HG03045 (cell line): ENCODE measurements around the gene CALML6.

ENCODE experiments used
- ATAC-seq: cut with Tn5 transposase; IDR thresholded peaks from one replicate; pipeline ENCODE4 v1.9.1; 2021; ENCODE audit warnings: mild to moderate bottlenecking, moderate library complexity; ENCODE audit not compliant: unreplicated experiment

The CALML6 gene

DNA sequence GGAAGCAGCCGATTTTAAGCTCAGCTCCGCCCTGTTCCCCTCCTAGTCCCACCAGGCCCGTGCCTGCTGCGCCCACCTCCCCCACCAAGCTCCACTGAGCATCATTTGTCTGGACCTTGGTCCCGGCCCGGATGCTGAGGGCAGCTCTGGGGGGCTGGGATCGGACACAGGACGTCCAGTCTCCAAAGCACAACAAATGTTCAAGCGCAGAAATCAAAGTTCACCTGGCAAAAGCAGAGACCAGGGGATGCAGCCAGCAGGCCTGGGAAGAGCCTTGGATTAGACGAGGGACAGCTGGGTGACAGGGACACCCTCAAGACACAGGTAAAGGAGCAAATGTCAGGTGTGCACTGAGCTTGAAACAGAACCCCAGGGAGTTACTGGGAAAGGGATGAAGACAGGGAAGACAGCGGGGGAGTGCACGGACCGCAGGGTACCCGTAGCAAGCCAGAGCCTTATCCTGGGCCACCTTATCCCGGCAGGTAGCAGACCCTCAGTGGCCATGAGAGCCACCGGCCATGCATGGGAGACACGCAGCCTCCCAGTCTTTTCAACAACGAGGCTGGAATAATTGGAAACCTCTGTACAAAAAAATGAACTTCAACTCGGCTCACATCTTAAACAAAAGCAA, 26.3 kb downstream of the CALML6 start:
- ATAC-seq = no peak

DNA sequence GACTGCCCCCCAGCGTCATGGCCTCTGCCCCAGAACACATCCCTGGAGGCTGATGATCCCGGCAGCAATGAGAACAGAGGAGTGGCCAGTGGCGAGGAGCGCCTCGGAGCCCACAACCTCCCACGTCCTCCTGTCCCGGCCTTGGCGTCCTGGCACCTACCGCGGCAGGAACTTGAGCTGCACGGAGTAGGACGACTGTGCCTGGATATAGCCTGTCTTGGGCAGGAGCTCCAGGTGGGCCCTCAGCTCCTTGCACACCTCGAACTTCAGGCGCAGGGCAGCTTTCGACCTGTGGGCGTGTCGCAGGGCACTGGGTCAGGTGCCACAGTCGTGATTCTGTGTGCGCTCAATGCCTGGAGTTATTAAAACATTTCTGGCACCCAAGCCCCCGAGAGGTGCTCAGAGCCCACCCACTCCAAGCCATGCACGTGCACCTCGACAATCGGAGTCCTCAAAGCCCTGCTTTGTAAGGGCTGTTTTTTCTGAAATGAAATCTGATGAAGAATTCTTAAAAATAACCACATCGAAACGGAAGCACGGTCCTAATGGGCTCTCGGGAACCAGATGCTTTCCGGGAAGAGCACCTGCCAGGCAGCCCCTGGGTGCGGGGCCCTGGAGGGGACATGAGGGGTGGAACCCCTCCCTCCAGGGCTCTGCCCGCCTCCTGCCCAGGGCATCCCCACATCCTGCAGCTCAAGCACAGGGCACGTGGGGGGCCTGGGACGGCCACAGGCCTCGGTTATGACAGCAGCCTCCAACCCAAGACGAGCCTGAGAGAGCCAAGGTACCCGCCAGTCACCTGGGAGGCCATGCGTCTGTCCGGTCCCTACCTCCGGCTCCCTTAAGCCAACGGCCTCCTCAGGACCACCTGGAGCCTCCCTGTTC, 27.1 kb downstream of the CALML6 start:
- no peak for ATAC-seq

DNA sequence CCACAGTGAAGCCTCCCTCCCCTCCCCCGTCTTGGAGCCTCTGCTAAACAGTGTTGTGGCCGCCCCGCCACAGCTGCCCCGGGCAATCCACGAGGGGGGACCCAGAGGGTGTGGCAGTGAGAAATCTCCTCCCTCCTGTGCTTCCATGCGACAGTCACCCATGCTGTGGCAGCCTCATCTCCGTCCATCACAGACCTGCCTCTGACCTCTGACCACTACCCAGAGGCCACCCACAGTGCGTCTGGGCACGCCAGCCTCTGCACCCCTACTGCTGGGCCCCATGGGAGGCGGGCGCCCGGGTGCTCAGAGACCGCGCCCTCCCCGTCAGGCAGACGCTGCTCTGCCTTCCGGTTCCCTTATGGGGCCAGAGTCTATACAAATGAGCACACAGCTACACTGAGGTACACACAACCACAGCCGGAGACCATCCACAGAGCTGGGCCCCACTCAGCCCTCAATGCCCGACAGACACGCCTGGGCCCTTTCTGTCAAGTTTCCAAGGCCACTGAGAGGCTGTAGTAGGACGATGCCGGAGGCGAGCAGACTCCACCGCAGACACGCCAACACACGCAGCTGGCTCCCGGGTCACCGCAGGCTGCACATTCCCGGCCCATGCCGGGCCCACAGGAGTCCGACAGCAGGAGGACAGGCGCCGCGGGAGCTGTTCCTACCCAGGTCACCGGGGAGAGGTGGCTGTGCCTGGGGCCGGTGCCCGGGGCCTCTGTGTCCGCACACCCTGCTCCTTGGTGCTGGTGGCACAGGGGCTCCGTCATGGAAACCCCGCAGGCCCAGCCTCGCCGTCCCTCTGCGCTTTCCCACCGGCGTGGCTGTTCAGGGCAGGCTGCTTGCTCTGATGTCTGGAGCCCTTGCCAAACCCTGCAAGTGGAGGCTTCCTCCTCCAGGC, 27.9 kb downstream of the CALML6 start:
- no peak for ATAC-seq

DNA sequence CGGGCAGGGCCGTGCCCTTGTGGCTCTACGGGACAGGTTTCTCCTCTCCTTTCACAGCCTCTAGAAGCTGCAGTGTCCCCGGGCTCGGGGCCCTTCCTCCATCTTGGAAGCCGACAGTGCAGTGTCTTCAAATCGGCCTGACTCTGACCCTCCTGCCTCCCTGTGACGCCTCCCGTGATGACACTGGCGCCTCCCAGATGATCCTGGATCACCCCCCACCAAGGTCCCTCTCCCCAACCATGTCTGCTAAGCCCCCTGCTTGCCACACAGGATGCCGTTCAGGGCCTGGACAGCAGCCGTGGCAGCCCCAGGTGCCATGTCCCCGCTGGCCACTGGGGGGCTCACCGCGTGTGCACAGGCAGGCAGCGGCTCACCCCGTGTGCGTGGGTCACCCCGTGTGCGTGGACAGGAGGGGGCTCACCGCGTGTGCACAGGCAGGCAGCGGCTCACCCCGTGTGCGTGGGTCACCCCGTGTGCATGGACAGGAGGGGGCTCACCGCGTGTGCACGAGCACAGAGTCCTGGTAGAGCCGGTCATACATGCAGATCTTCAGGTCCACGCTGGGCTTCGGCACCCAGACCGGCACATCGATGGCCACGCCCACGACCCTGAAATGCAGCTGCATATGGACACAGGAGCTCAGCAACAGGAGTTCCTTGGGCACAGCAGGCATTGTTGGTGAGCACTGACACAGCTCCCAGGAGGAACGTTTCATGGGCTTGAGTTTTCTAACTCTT, 28.9 kb downstream of the CALML6 start:
- ATAC-seq = no peak

DNA sequence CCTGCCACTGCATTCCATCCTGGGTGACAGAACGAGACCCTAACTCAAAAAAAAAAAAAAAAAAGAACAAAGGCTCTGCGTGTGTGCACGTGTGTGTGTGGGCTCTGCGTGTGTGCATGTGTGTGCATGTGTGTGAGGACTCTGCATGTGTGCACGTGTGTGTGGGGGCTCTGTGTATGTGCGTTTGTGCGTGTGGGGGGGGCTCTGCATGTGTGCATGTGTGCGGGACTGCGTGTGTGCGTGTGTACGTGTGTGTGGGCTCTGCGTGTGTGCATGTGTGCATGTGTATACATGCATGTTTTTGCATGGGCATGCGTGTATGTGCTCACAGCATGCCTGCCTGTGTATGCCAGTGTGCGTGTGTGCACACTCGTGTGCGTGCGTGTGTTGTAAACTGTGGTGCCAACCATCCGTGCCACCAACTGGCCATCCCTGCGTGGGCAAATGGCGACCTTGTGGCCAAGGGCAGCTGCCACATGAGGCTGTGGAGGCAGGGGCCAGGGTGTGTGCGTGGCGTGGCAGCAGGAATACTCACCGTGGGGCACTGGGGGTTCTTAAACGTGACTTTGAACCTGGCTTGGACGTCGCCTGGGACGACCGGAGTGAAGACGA, 30.8 kb downstream of the CALML6 start:
- no peak for ATAC-seq

DNA sequence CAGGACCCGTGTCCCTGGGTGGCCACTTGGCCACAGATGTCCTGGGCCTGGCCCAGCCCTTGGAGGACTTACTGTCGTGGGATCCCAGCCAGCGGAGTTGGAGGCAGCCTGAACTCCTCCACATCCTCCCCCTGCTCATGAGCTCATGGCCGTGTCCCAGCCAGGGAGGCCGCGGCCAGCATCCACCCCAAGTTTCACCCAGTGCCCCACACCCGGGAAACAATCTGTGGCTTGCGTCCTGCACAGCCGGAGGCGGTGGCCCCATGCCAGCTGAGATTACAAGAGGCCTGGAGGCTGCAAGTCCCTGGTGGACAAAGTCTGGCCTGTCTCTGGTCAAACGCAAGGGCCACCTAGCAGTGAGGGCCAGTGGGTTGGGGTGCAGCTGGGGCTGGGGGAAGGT, 31.5 kb downstream of the CALML6 start:
- no peak for ATAC-seq

DNA sequence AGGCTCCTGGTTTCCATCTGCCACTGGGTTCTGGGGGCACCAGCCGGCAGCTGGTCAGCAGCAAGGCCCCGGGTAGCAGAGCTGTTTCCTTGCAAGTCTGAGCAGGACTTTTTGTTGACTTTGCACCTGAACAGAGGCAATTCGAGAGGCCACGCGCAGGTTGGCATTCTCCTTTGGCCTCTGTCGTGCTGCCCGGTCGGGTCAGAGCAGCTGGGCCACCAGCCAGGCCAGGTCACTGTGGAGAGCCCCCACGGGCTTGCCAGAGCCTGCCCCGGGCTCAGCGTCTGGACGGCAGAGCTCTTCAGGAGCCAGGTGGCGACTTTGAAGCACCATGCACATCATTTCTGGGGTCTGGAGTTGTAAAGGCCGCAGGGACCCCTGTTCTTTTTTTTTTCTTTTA, 32.4 kb downstream of the CALML6 start:
- no peak for ATAC-seq

DNA sequence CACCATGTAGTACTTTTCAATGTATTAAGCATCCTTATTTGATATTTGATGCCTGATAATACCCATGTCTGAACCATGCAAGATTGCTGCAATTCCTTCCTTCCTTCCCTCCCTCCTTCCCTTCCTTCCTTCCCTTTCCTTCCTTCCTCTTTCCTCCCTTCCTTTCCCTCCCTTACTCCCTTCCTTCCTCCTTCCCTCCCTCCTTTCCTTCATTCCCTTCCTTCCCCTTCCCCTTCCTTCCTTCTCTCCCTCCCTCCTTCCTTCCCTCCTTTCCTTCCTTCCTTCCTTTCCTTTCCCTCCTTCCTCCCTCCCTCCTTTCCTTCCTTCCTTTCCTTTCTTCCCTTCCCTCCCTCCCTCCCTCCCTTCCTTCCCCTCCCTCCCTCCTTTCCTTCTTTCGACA, 33.7 kb downstream of the CALML6 start:
- no peak for ATAC-seq

DNA sequence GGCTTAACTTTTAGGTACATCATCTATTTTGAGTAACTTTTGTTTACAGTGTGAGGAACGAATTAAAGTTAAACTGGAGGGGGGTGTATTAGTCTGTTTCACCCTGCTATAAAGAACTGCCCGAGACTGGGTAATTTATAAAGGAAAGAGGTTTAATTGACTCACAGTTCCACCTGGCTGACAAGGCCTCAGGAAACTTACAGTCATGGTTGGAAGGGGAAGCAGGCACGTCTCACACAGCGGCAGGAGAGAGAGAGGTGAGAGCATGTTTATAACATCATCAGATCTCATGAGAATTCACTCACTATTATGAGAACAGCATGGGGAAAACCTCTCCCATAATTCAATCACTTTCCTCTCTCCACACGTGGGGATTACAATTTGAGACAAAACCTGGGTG, 35.9 kb downstream of the CALML6 start:
- no peak for ATAC-seq

DNA sequence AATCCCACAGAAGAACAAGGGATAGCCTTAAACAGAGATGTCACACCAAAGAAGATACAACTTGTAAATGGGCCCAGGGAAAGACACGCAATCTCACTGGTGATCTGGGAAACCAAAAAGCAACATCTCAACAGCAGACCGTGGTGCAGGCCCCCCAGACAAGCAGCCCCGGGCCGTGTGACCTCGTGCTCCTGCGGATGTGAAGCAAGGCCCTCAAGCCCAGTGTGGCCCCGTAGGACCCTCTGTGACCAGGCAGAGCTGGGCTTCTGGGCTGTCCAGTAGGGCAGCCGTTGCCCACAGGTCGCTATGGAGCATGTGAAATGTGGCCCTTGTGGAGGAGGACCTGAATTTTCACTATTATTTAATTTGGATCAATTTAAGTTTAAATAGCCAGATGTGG, 39.0 kb downstream of the CALML6 start:
- ATAC-seq = no peak

DNA sequence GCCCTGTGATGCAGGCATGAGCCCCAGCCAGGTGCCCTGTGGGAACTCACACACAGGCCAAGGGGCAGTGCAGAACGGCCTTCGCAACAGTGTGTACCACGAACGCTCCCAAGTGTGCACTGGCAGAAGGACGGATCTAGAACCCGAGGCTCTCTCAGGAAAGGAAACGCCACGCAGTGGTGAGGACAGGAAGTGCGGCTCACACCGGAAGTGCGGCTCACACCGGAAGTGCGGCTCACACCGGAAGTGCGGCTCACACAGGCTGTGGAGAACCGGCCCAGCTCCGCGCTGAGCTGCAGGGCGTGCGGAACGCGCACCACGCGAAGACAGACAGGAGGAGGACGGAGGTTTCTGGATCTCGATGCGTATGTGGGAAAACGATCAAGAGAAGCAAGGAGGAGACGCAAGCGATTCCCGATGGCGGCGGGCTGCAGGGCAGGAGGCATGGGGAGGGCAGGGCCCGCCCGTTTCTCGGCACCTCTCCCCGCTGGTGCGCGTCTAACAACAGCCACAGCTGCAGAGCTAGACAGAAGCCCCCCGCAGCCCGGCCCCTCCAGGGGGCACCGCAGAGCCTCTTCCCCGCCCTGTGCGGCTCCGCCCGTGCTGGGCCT, 39.9 kb downstream of the CALML6 start:
- ATAC-seq = no peak

DNA sequence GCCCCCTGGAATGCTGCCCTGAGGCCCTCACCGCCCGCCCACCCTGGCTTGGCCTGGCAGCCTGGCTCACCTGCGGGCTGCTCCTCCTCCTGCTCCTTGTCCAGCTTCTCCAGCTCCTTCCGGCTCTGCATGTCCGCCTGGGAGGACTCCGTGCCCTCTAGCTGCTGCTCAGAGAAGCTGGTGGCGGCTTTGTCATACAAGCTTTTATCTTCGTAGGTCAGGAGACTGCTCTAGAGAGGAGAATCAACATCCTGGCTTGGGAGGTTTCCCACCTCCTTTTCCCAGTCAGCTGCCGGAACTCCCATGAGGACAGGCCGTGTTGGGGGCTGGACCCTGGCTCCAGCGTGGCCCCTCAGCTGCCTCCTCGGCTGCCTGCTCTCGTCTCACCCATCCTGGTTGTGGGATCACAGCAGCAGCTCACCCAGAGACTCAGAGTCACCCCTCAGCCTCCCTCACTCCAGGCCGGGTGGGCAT, 40.6 kb downstream of the CALML6 start:
- ATAC-seq = no peak

DNA sequence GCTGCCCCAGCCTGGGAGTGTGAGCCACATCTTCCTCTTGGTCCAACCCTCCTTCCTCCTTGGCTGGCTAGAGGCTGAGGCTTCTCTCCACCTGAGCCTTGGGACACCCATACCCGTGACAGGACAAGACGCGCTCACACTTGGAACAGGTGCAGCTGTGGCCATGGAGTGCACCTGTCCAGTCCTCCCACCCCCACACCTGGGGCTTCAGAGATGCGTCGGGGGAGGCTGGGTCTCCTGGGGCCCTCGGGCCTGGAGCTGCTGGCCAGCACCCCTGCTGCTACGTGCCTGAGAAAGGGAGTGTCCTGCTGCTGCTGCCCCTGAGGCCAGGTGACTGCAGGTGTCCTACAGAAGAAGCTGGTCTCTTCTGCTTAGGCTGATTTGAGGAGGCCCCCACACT, 41.0 kb downstream of the CALML6 start:
- no peak for ATAC-seq

DNA sequence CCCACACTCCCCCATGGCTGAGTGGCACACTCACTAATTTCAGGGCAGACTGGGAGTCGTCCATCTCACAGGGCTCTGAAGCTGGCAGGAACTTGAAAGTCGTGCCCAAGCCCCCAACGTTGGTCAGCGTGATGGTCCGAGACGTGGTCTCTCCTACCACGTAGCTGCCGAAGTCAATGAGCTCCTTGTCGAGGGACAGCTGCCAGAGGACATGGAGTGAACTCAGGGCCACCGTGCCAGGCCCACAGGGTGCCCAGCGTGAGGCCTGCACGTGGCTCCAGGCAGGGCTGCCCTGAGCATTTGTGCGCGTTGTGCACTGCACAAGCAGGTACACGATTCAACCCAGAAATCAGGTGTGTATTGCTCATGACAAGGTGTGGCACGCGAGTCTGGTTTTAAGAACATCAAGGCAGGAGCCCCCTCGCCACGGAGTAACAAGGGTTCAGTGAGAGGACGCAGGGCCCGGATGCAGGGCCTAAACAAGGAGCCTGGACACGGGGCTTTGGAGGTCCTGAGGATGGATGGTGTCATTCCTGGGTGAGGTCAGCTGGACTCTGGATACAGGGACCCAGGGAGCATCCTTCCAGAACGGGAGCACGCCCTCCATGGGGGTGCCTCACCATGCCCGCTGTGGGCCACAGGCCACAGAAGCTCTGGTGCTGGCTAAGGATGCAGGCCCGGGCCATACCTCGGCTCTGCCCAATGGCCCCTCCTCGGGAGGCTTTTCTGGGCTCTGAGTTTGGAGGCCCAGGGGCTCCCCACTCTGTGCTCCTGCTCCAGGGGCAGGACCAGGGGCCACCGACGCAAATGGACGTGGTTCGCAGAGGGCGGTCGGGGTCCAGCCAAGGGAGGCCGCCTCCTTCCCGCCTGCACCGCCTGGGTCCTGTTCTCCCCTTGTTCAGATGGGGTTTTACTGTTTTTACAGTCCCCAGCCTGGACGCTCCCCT, 41.8 kb downstream of the CALML6 start:
- no peak for ATAC-seq

DNA sequence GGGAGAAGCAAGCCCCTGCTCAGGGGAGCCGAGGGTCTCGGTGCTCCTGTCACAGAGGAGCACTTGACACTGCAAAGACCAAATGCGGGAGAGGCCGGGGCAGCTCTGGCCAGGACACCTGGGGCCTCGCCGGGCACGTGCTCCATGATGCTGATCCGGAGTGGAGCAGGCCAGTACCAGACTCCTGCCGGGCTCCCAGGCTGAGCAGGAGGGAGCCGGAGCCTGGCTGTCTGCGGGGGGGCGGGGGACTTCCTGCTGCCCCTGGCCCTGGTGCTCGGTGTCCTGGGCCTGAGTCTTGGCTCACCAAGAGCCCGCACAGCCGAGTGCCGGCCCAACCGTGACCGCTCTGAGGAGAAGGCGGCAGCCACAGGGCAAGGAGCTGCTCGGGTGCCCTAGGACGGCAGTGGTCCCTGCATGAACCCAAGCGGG, 42.5 kb downstream of the CALML6 start:
- ATAC-seq = no peak

DNA sequence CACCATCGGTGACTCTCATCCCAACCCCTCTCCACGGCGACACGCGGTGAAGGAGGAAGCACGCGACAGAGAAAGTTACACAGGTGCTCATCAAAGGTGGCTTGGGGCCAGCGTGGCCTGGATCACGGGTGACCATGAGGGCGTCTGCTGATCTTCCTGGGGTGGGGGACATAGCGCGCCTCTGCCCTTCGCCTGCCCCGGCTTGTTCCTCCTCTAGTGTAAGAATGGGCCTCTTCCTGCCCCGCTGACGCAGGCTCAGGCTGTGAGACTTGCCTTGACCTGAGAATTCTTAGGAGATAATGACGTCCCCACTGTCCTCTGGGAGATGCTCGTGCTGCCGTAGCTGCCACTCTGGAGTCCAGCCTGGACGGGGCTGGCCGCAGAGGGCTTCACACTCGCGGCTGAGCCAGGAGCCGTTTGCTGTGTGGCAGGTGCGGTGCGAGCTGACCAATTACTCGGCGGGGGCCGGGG, 43.0 kb downstream of the CALML6 start:
- no peak for ATAC-seq

DNA sequence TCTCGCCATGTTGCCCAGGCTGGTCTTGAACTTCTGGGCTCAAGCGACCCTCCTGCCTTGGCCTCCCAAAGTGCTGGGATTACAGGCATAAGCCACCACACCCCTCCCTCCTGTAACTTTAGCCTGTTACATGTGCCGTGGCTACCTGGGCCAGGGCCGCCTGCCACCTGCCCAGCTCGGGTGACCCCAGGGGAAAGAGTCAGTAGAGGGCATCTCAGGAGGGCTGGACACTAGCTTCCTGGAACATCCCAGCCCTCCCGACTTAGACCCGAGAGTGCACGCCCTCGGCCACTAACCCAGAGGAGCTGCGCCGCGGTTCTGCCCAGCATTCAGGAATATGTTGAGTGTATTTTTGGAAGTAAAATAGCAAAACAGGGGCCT, 44.4 kb downstream of the CALML6 start:
- ATAC-seq = no peak

DNA sequence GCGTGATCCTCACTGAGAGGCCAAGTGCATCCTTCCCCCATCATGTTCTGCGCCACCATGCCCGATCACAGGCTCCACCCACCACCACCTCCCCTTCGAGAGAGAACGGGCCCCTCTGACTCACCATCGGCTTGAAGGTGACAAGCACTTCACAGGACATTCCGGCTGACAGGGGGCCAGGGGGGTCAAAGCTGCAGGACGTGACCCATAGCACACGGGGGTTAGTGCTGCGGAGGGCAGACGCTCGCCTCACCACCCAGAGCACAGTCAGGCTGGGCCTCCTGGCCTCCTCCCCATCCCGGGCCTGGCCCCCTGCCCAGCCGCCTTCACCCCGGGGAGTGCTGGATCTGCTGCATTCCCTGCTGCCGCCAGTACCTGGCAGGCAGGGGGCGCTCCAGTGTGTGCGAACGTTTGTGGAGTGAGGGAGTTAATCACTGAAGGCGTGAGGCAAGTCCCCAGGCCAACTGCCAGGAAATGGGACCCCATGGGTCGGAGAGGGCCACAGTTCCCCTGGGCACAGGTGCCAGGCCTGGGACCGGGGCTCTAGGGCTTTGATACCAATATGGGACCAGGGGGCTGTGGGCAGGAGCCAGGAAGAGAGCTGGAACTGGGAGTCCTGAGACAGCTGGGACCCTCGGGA, 44.9 kb downstream of the CALML6 start:
- ATAC-seq = no peak
